GM19438 (cell line): ENCODE results near the gene A1BG.
"Not testable (repeated sequence)": the region's sequence is repeated elsewhere in the genome, so short reads cannot be mapped to it uniquely, and the experiment has no call there.

Experiments used
- ATAC-seq: cut with Tn5 transposase; IDR thresholded peaks from one replicate; pipeline ENCODE4 v1.9.1; 2021; ENCODE audit warnings: low read depth; ENCODE audit not compliant: unreplicated experiment

The A1BG gene

DNA sequence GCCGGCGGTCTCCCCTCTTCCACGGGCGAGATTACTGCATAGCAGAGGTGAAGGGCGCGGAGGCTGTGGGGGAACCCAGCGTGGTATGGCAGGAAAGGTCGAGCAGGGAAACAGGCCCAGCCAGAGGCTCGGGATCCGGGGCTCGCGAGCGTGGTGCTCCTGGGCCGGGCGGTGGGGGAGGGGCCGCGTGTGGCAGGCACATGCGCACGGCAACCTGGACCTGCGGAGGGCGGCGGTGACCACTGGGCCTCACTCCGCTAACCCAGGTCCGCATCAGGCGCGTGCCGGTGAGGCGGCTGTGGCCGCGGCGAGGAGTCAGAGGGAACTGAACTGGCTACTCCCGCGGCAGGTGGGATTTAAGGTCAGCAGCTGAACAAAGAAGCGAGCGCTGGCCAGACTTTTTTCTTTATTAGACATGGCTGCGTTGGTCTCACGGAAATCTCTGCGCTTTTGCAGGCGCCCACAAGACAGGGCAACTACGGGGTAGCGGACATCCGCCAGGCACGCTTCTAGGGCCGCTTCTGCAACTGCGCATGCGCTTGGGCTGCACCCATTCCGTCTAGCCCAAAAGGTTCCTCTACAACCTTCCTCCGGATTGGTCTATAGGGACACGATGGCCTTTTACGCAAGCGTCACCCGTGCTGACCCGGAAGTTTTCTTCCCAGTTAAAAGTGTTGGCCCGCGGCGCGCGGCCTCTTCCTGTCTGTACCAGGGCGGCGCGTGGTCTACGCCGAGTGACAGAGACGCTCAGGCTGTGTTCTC is 33.5 kb upstream of the A1BG start, which contains the start of gene RPS5:
RPS5 (plus strand) TSS at position 694 of the 762 bp plus-strand sequence. CDS start 869 bp downstream, outside the sequence.
- ATAC-seq = peak; percentile 87

DNA sequence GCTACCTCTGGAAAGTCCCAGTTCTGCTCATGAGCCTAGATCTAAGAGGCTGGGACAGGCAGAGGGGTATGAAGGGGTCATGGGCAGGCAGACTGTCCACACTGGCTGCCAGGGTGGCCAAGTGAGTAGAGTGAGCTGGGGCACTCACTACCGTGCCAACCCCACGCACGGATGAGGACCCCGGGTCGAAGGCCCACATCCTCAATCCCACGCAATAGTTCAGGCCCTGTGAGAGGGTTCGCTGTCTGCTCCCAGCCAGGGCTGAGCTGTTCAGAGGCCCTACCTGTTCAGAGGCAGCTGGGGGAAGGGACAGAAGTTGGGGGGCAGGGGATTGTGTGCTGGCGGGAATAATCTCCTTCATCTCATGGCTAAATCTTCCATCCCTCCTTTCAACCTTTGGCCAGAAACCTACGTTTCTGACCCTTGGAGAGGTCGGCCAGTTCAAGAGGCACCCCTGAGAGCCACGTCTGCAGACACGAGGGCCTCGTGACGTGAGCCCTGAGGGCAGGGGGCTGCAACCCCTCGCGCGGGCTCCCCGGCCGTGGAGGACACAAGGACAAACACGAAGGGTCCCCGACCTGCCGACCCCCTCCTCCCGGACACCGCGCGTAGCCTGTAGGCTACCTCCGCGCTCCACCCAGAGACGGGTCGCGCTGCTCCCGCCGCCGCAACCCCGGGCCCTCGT is 32.7 kb upstream of the A1BG start:
- peak; percentile 4 for ATAC-seq

GRCh38 chr19:58385313-58385890 is 32.1 kb upstream of the A1BG start:
- no peak for ATAC-seq

DNA sequence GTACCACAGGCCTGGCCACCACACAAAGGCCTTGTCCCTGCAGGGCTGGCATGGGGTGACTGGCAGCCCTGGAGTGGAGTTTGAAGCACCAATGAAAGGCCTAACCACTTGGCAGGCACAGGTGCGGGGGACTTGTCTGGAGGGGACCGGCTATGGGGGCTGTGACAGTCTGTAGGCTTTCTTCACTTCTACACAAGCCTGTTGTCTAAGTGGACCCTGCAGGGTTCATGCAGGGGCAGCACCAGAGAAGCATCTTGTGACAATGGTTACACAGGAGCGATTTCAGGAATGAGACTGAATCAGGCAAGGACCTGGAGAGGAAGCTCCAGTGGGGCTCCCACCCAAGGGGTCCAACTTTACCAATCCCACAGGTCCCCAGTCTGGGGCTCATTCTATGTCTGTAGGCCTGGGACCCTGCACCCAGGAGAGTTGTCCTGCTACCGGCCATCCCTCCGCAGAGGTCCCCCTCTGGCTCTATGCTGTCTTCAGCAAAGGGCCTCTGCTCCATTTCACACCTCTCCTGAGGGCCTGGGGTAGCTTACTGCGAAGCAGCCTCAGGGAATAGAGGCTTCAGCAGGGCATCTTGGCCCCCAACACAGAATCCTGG is 29.8 kb upstream of the A1BG start:
- no peak for ATAC-seq

GRCh38 chr19:58381460-58382212 is 28.3 kb upstream of the A1BG start:
- no peak for ATAC-seq

GRCh38 chr19:58380662-58381459 is 27.6 kb upstream of the A1BG start, which contains the start of gene ZNF837:
TSS of gene ZNF837 (minus strand) at chr19:58381030. CDS start at chr19:58369332, 11,698 bp downstream.
- peak; percentile 87 for ATAC-seq

- no peak for ATAC-seq
Measured at GRCh38 chr19:58380037-58380661, 26.9 kb upstream of the A1BG start.

GRCh38 chr19:58379246-58379645 is 26.0 kb upstream of the A1BG start:
- ATAC-seq = no peak

DNA sequence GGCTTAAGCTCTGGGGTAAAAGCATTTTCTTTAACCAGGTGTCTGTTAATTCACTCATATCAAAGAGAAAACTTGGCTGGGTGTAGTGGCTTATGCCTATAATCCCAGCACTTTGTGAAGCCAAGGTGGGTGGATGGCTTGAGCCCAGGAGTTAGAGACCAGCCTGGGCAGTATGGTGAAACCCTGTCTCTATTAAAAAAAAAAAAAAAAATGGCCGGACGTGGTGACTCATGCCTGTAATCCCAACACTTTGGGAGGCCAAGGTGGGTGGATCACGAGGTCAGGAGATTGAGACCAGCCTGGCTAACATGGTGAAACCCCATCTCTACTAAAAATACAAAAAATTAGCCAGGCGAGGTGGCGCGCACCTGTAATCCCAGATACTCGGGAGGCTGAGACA is 23.4 kb upstream of the A1BG start:
- not testable (repeated sequence) for ATAC-seq

GRCh38 chr19:58374200-58374599 is 20.9 kb upstream of the A1BG start:
- ATAC-seq = no peak

GRCh38 chr19:58372311-58373133 is 19.2 kb upstream of the A1BG start:
- ATAC-seq = no peak

GRCh38 chr19:58368561-58369360 is 15.5 kb upstream of the A1BG start:
- no peak for ATAC-seq

GRCh38 chr19:58367698-58368454 is 14.6 kb upstream of the A1BG start:
- no peak for ATAC-seq

DNA sequence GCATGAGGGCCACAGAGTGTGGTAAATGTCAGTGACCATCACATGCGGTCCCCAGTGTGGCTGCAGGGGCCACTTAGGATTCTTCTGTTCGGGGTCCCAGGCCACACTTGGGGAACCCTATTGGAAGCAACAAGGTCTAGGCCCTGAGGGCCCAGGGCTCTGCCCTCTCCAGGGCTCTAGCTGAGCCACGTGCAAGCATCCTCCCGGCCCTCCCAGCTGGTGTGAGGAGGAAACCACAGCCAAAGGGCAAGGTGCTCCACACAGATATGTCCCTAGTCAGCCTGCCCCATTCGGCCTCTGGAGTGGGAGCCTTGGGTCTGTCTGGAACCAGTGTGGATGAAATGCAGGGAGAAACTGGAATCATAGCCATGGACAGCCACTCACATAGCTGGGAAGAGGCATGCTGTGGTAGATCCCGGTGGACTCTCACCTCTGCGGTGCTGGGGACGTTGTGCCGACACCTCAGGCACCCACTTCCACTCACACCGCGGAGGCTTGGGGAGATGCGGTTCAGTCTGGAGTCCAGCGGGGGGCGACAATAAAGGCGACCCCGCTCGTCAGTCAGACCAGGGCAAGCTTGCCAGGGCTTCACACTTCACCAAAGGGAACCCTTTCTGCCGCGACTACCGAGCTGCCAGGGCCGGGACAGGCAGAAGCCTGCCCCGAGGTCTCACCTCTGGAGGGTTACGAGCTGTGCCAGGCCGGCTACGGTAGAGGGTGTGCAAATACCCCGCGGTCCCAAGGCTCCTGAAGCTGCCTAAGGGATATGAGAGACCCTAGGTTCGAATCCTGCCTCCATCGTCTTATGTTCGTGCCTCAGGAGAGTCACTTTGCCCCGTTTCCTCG is 13.5 kb upstream of the A1BG start:
- no peak for ATAC-seq

- no peak for ATAC-seq
Measured at GRCh38 chr19:58364146-58364545, 10.9 kb upstream of the A1BG start.
